Stimulated activated CD4-positive, alpha-beta T cell treated with anti-CD3 and anti-CD28 coated beads, TNF-alpha, amount 100 ng/mL, for 1 hour (primary cell): Measurements from ENCODE around the gene EFNA5.

Experiments used
- DNase-seq, 3 donors: peaks; one replicate each; pipeline ENCODE4 v3.0.0-alpha.2; 2020; ENCODE audit warnings: low read depth in 3 of 3, low spot score in 1 of 3

EFNA5 gene

DNA sequence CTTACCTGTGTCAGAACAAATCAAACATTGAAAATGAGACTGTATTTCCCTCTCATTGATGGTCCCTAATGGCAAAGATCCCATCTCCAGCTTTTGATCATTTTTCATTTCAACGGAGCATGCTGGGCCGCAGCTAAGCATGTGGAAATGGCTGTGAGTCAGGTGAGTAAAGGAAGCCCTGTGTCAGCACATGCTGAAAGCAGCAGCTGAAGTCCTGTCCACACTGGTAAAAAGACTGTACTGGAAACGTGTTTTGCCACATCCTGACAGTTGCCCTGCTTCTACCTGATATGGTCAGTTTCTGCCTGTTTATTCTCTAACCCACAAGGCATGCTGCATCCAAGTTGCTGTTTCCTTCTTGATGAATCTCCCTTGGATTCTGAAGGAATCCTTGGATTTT, 330.1 kb downstream of the EFNA5 start:
- no peak for DNase-seq

DNA sequence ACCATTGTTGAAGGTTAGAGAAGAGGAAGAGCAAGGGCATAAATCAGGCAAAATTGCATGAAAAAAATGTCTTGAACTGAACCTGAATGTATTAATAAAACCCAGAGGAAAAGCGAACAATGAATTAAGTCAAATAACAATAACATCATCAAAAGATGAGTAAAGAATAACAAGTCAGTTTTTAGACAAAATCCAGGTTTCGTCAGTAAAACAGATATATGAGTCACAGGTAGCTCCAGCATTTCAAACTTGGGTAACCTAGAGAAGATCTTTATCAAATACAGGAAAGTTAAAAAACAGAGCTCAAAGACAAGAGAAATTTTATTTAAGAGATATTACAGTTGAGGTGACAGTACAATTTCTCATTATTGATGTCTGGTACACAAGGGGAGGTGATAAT, 332.4 kb downstream of the EFNA5 start:
- no peak for DNase-seq

DNA sequence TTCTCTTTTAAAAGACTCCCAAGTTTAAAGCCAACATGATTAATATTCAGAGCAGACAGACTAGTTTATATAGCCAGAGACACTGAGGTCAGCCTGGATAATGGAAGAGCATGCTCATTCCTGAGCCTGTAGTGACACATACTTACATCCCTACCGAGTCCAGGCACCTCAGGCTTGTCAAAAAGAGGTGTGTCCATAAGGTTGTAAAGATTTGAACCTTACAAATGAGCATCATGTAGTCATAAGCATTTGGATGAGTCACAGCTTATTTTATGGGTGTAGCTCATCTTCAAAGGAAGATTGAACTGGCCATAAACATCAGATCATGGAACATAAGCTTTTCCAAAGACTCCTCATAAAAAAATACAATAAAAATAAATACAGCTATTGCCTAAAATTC, 333.5 kb downstream of the EFNA5 start:
- DNase-seq: no peak

DNA sequence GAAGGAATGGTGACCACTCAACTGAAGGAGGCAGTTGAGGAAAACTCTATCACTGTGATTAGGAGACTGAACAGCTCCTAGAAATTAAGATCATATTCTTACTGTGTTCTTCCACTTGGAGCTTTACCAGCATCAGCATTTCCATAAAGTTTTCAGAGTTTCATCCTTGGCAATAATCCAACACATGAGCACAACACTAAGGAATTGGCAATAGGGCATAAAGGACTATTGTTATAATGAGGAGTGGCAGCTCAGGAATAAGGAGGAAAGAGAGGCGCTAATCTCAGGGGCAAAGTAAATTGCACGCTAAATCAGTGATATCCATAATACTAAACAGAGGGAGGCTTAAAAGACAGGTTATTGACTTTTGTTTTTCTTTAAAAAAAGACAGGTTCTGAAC, 338.9 kb downstream of the EFNA5 start:
- no peak for DNase-seq

DNA sequence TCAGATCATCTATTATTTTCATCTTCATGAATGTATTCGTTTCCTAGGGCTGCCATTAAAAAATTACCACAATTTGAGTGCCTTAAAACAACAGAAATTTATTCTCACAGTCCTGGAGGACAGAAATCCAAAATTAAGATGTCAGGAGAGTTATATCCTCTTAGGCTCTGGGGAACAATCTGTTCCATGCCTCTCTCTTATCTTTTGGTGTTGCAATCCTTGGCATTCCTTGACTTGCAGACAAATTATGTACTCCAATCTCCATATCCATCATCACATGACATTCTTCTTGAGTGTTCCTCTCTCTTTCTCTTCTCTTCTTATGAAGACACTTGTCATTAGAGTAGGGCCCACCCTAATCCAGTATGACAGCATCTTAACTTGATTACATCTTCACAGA, 339.4 kb downstream of the EFNA5 start:
- DNase-seq: no peak

DNA sequence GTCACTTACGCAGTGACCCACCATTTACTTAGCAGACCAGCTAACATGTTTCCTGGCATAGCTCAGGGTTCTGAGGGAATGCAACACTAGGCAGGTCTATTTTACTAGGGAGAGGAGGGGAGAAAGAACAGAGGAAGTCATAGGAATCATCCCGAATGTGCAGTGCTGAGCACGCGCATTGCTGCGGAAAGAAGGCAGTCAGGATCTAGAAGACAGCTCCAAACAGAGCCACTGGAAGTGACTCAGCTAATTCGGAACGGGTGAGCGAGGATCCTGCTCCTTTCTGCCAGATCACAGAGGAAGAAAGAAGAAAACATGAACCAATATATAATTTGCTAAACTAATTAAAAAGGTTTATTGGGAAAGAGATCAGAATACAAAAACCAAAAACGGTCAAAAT, 339.8 kb downstream of the EFNA5 start:
- no peak for DNase-seq

DNA sequence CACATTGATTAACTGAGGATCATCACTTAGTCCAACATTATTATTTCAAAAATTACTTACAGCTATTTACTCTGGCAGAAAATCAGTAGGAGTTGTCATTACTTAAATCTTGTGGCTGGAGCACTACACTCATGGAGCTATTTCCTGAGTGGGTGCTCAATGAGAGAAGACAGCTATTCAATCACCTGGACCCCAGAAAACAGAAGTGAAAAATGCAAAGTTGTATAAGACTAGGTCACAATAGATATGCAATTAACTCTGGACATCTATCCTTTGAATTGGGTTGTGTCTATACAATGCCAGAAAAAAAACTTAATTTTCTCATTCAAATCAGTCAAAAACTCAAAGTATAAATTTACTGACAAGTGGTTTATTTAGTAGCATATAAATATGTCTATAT, 340.9 kb downstream of the EFNA5 start:
- DNase-seq: no peak
